Measurements from ENCODE around the gene TM9SF2.

Gene TM9SF2

GRCh38 chr13:99608345-99608744 lies 107.1 kb downstream of the TM9SF2 start:
- H3K9me3 ChIP-seq (ENCODE audit: control insufficient read depth in 1 of 2, low read length in 2 of 2), result no peaks in the 10 kb centered on the region
- no peaks in the 10 kb centered on the region for H3K36me3 ChIP-seq (ENCODE audit: control insufficient read depth in 1 of 2, insufficient read depth in 2 of 2, low read length in 2 of 2)
- H3K27me3 ChIP-seq (ENCODE audit: low read depth, low read length), result no peaks in the 10 kb centered on the region
- H3K4me1 ChIP-seq (ENCODE audit: control insufficient read depth in 1 of 2, insufficient read depth in 2 of 2, low read length in 2 of 2), result peaks cover 0 to 10% of the 10 kb centered on the region in 2 donors
- no peak overlapping the region for H3K4me3 ChIP-seq (ENCODE audit: low read depth in 1 of 2, low read length in 2 of 2)
- no peak overlapping the region for H3K27ac ChIP-seq (ENCODE audit: low read length)

GRCh38 chr13:99610702-99611289 lies 109.5 kb downstream of the TM9SF2 start:
- peaks cover 0 to 5% of the 10 kb centered on the region in 2 donors for H3K4me1 ChIP-seq (ENCODE audit: control insufficient read depth in 1 of 2, insufficient read depth in 2 of 2, low read length in 2 of 2)
- H3K9me3 ChIP-seq (ENCODE audit: control insufficient read depth in 1 of 2, low read length in 2 of 2), result no peaks in the 10 kb centered on the region
- H3K27ac ChIP-seq (ENCODE audit: low read length), result no peak overlapping the region
- H3K4me3 ChIP-seq (ENCODE audit: low read depth in 1 of 2, low read length in 2 of 2), result no peak overlapping the region
- no peaks in the 10 kb centered on the region for H3K27me3 ChIP-seq (ENCODE audit: low read depth, low read length)
- no peaks in the 10 kb centered on the region for H3K36me3 ChIP-seq (ENCODE audit: control insufficient read depth in 1 of 2, insufficient read depth in 2 of 2, low read length in 2 of 2)
